ENCODE measurements around the gene REPIN1. TPM values are rescaled to one million over a fixed set of nuclear protein-coding genes. Genes with fewer than 3 reads are reported as not detected.
A peak's percentile ranks its signal among the peaks of the same experiment; 100 is the strongest.

Gene REPIN1
- total and polyA plus RNA-seq, 9 of the 15 experiments (the other 6 are each of a cell fraction or from before 2014, with no cell fraction given) = 8.1 to 283 (median 94.3) TPM

DNA sequence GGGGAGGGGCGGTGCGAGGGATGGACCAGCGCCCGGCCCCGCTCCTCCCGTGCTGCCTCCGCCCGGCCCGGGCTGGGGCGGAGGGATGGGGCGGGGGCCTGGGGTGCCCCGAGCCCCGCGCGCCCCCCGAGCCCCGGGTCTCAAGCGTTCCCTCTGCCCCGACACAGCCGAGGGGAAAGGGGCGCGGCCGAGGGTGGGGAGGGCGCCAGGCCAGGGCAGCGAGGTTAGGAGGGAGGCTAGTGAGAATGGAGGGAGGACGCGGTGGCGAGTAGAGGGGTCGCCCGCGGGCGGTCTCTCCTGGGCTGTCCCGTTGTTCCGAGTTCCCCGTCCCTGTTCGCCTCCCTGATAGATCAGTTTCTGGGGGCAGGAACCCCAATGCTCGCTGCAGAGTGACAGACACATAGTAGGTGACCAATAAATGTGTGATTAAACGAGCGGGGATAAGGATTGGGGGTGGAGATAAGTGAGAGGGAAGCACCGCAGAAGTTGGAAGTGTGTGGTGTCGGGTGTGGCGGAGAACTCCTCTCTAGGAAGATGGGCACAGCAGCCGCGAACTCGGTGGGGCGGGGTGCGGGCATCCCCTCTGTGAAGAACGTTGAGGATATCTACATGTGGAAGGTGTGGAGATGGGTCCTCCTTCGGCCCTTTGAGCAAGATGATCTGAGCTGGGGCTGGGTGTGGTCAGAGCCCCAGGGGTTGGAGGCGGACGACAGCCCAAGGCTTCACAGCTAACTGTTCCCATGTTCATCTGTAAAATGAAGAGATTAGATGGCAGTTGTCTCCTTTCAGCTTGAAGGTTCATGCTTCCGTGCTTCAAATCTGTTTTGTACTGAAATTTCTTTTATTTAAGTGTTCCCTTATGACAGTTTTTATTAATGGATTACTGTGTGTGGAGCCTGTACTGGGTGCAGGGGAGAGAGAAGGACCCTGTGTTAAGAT lies 11.1 kb downstream of the REPIN1 start (continued):
- TF ChIP-seq, protein P1, sequence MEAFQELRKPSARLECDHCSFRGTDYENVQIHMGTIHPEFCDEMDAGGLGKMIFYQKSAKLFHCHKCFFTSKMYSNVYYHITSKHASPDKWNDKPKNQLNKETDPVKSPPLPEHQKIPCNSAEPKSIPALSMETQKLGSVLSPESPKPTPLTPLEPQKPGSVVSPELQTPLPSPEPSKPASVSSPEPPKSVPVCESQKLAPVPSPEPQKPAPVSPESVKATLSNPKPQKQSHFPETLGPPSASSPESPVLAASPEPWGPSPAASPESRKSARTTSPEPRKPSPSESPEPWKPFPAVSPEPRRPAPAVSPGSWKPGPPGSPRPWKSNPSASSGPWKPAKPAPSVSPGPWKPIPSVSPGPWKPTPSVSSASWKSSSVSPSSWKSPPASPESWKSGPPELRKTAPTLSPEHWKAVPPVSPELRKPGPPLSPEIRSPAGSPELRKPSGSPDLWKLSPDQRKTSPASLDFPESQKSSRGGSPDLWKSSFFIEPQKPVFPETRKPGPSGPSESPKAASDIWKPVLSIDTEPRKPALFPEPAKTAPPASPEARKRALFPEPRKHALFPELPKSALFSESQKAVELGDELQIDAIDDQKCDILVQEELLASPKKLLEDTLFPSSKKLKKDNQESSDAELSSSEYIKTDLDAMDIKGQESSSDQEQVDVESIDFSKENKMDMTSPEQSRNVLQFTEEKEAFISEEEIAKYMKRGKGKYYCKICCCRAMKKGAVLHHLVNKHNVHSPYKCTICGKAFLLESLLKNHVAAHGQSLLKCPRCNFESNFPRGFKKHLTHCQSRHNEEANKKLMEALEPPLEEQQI (IDR thresholded peaks at IDR 0.05) = no peak
- TF ChIP-seq ZNF384 (IDR thresholded peaks at IDR 0.05; ENCODE audit: low read depth, low read length) (no peak), SMAD1 (IDR thresholded peaks at IDR 0.05; ENCODE audit: low read depth, low read length, partially characterized antibody) (no peak), NCOA4 (IDR thresholded peaks at IDR 0.05; ENCODE audit: partially characterized antibody) (no peak), STAG1 (CRISPR knock-in tag; IDR thresholded peaks at IDR 0.05; ENCODE audit: borderline replicate concordance) (no peak), ZNF436 (CRISPR knock-in tag; IDR thresholded peaks at IDR 0.05) (no peak)
- TF ChIP-seq, protein P2, sequence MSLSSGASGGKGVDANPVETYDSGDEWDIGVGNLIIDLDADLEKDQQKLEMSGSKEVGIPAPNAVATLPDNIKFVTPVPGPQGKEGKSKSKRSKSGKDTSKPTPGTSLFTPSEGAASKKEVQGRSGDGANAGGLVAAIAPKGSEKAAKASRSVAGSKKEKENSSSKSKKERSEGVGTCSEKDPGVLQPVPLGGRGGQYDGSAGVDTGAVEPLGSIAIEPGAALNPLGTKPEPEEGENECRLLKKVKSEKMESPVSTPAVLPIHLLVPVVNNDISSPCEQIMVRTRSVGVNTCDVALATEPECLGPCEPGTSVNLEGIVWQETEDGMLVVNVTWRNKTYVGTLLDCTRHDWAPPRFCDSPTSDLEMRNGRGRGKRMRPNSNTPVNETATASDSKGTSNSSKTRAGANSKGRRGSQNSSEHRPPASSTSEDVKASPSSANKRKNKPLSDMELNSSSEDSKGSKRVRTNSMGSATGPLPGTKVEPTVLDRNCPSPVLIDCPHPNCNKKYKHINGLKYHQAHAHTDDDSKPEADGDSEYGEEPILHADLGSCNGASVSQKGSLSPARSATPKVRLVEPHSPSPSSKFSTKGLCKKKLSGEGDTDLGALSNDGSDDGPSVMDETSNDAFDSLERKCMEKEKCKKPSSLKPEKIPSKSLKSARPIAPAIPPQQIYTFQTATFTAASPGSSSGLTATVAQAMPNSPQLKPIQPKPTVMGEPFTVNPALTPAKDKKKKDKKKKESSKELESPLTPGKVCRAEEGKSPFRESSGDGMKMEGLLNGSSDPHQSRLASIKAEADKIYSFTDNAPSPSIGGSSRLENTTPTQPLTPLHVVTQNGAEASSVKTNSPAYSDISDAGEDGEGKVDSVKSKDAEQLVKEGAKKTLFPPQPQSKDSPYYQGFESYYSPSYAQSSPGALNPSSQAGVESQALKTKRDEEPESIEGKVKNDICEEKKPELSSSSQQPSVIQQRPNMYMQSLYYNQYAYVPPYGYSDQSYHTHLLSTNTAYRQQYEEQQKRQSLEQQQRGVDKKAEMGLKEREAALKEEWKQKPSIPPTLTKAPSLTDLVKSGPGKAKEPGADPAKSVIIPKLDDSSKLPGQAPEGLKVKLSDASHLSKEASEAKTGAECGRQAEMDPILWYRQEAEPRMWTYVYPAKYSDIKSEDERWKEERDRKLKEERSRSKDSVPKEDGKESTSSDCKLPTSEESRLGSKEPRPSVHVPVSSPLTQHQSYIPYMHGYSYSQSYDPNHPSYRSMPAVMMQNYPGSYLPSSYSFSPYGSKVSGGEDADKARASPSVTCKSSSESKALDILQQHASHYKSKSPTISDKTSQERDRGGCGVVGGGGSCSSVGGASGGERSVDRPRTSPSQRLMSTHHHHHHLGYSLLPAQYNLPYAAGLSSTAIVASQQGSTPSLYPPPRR (CRISPR knock-in tag; IDR thresholded peaks at IDR 0.05; ENCODE audit: borderline replicate concordance) = no peak
- TF ChIP-seq, protein P3, sequence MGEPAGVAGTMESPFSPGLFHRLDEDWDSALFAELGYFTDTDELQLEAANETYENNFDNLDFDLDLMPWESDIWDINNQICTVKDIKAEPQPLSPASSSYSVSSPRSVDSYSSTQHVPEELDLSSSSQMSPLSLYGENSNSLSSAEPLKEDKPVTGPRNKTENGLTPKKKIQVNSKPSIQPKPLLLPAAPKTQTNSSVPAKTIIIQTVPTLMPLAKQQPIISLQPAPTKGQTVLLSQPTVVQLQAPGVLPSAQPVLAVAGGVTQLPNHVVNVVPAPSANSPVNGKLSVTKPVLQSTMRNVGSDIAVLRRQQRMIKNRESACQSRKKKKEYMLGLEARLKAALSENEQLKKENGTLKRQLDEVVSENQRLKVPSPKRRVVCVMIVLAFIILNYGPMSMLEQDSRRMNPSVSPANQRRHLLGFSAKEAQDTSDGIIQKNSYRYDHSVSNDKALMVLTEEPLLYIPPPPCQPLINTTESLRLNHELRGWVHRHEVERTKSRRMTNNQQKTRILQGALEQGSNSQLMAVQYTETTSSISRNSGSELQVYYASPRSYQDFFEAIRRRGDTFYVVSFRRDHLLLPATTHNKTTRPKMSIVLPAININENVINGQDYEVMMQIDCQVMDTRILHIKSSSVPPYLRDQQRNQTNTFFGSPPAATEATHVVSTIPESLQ (CRISPR knock-in tag; IDR thresholded peaks at IDR 0.05) = 0 out of 2 replicates have a peak, but pooled peaks have one; percentile 26

All from K562 (cell line).